GM12878 (cell line): ENCODE results near the gene KCNA5. TPM values are rescaled to one million over a fixed set of nuclear protein-coding genes. Genes with fewer than 3 reads are reported as not detected.

Experiments used
- BCLAF1 ChIP-seq: fragments of 450-650 bp; IDR thresholded peaks from 2 replicates; pipeline ENCODE4 v1.6.1; 2017; ENCODE audit warnings: antibody characterized with exemption, mild to moderate bottlenecking, moderate library complexity
- ELK1 ChIP-seq: IDR thresholded peaks from 2 replicates; pipeline ENCODE4 v1.6.1; 2012; ENCODE audit warnings: low read depth, low read length, improper control_type of control experiment
- FOXK2 ChIP-seq: fragments of 450-650 bp; IDR thresholded peaks from 2 replicates; pipeline ENCODE4 v1.6.1; 2017; ENCODE audit warnings: mild to moderate bottlenecking, moderate library complexity
- GATAD2B ChIP-seq: fragments of 450-650 bp; conservative IDR thresholded peaks from 2 replicates; pipeline ENCODE4 v1.6.1; 2017; ENCODE audit warnings: low read depth, mild to moderate bottlenecking, moderate library complexity
- MEF2A ChIP-seq: IDR thresholded peaks from 2 replicates; pipeline ENCODE4 v1.6.1; 2011; ENCODE audit warnings: low read depth, mild to moderate bottlenecking, low read length, moderate library complexity; ENCODE audit not compliant: insufficient read depth
- RELA ChIP-seq: fragments of 450-650 bp; IDR thresholded peaks from 2 replicates; pipeline ENCODE4 v1.8.0; 2014; ENCODE audit warnings: borderline replicate concordance; ENCODE audit not compliant: partially characterized antibody
- STAT3 ChIP-seq: IDR thresholded peaks from 2 replicates; pipeline ENCODE4 v1.6.1; 2011; ENCODE audit warnings: low read depth, low read length, improper control_type of control experiment
- ZZZ3 ChIP-seq: IDR thresholded peaks from 2 replicates; pipeline ENCODE4 v1.6.1; 2011; ENCODE audit warnings: low read depth; ENCODE audit not compliant: control insufficient read depth, insufficient read length
- polyA plus RNA-seq, 11 experiments: library from polyadenylated mRNA; depleted of rRNA in 4 of 11; unstranded in 6 of 11; stranded (reverse) in 5 of 11; fragments of >200 nt; fragmentation: Nextera tagmentation in 4 of 11; fragmentation: Illumina TruSeq in 1 of 11; extraction: Ambion mirVana in 4 of 11; extraction: Trizol in 1 of 11; gene quantifications; 1 replicate in 1 of 11; 2 replicates in 10 of 11; pipeline versions ENCODE4 v1.2.1 to v1.2.3, GENCODE V29; 2011 to 2016; ENCODE audit warnings: inconsistent platforms in 2 of 11, missing spikeins in 2 of 11, low read depth in 1 of 11
- total RNA-seq, 4 experiments: library from RNA; depleted of rRNA in 3 of 4; stranded (reverse); fragments of >200 nt in 3 of 4; fragmentation: Illumina TruSeq in 1 of 4; extraction: Trizol in 1 of 4; gene quantifications; 2 replicates each; pipeline versions ENCODE4 v1.2.1 to v1.2.3, GENCODE V29; 2013 to 2021
- TF ChIP-seq, protein P1 (sequence below): fragments of 150-350 bp; IDR thresholded peaks from 2 replicates; pipeline ENCODE4 v1.6.1; 2014; ENCODE audit warnings: mild to moderate bottlenecking, low read depth, low read length
- TF ChIP-seq, protein P2 (sequence below): IDR thresholded peaks from 2 replicates; pipeline ENCODE4 v1.6.1; 2011; ENCODE audit warnings: mild to moderate bottlenecking, low read depth, low read length, moderate library complexity; ENCODE audit not compliant: insufficient replicate concordance

The KCNA5 gene
- total and polyA plus RNA-seq, 10 of the 15 experiments (the other 5 are each of a cell fraction or from before 2014, with no cell fraction given) = 0.11 to 0.56 (median 0.19) TPM; not detected in 4

DNA sequence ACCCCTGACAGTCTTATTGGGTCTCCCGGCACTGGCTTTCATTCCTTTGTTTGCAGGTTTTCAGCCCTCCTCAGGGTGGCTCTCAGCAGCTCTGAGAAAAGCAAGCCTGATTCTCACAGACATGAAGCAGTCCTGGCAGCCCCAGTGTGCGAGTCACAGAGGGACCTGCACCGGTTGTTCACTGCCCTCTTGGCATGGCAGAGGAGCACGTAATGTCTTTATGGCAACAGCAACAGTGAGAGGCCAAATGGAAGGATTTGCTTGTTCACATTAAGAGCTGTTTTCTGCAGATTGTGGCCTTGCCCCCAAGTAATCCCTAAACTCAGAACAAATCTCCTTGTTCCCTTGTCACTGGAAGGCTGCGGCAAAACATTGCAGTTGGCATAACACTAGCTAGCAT, 3.4 kb downstream of the KCNA5 start (continued):
- no peak for TF ChIP-seq GATAD2B
- no peak for TF ChIP-seq BCLAF1
- TF ChIP-seq STAT3 = no peak
- no peak for TF ChIP-seq RELA
- TF ChIP-seq, protein P1, sequence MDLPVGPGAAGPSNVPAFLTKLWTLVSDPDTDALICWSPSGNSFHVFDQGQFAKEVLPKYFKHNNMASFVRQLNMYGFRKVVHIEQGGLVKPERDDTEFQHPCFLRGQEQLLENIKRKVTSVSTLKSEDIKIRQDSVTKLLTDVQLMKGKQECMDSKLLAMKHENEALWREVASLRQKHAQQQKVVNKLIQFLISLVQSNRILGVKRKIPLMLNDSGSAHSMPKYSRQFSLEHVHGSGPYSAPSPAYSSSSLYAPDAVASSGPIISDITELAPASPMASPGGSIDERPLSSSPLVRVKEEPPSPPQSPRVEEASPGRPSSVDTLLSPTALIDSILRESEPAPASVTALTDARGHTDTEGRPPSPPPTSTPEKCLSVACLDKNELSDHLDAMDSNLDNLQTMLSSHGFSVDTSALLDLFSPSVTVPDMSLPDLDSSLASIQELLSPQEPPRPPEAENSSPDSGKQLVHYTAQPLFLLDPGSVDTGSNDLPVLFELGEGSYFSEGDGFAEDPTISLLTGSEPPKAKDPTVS = no peak
- TF ChIP-seq, protein P2, sequence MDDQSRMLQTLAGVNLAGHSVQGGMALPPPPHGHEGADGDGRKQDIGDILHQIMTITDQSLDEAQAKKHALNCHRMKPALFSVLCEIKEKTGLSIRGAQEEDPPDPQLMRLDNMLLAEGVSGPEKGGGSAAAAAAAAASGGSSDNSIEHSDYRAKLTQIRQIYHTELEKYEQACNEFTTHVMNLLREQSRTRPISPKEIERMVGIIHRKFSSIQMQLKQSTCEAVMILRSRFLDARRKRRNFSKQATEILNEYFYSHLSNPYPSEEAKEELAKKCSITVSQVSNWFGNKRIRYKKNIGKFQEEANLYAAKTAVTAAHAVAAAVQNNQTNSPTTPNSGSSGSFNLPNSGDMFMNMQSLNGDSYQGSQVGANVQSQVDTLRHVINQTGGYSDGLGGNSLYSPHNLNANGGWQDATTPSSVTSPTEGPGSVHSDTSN = no peak
- TF ChIP-seq FOXK2 = no peak
- TF ChIP-seq ZZZ3 = no peak
- no peak for TF ChIP-seq MEF2A
- TF ChIP-seq ELK1 = no peak
